ENCODE data around the gene ST6GALNAC2.
A peak's percentile ranks its signal among the peaks of the same experiment; 100 is the strongest.
"Not testable (repeated sequence)": the region's sequence is repeated elsewhere in the genome, so short reads cannot be mapped to it uniquely, and the experiment has no call there.

ST6GALNAC2 gene

GRCh38 chr17:76524598-76525512, 60.8 kb downstream of the ST6GALNAC2 start:
- Histone ChIP-seq H3K4me3 (ENCODE audit: control insufficient read depth in 1 of 7, extremely low read depth in 1 of 7, insufficient read depth in 4 of 7, low read depth in 2 of 7, low read length in 6 of 7) (no peak overlapping the region), H3K27me3 (replicated peaks in 2 of 5; ENCODE audit: control insufficient read depth in 4 of 5, insufficient read depth in 5 of 5, low read length in 4 of 5) (no peaks in the 10 kb centered on the region), H3K36me3 (ENCODE audit: control insufficient read depth in 4 of 4, insufficient read depth in 4 of 4, low read length in 3 of 4) (no peaks in the 10 kb centered on the region), H3K27ac (ENCODE audit: insufficient read depth in 1 of 2, low read depth in 1 of 2, low read length in 2 of 2, poor library complexity in 1 of 2, severe bottlenecking in 2 of 2) (no peak overlapping the region), H3K9me3 (ENCODE audit: control extremely low read depth in 1 of 5, control insufficient read depth in 4 of 5, insufficient read depth in 2 of 5, low read depth in 1 of 5, low read length in 4 of 5) (no peaks in the 10 kb centered on the region), H3K4me1 (ENCODE audit: control extremely low read depth in 1 of 4, control insufficient read depth in 4 of 4, insufficient read depth in 4 of 4, low read length in 3 of 4) (peaks cover 0 to 37% (median 34%) of the 10 kb centered on the region in 4 experiments)
- 89% methylated on average over 21 of the region's 25 CpGs for WGBS (ENCODE audit: insufficient coverage)
- ChIA-PET POLR2A (no interaction called here), CTCF (interaction anchor here (0.8 to 7.9 kb wide), 12 partner anchors 15 to 157 kb away, joined by 3 to 92 read pairs (median 4); partner anchors contain the start of genes PRCD and ST6GALNAC2)
- DNase-seq: no peak

DNA sequence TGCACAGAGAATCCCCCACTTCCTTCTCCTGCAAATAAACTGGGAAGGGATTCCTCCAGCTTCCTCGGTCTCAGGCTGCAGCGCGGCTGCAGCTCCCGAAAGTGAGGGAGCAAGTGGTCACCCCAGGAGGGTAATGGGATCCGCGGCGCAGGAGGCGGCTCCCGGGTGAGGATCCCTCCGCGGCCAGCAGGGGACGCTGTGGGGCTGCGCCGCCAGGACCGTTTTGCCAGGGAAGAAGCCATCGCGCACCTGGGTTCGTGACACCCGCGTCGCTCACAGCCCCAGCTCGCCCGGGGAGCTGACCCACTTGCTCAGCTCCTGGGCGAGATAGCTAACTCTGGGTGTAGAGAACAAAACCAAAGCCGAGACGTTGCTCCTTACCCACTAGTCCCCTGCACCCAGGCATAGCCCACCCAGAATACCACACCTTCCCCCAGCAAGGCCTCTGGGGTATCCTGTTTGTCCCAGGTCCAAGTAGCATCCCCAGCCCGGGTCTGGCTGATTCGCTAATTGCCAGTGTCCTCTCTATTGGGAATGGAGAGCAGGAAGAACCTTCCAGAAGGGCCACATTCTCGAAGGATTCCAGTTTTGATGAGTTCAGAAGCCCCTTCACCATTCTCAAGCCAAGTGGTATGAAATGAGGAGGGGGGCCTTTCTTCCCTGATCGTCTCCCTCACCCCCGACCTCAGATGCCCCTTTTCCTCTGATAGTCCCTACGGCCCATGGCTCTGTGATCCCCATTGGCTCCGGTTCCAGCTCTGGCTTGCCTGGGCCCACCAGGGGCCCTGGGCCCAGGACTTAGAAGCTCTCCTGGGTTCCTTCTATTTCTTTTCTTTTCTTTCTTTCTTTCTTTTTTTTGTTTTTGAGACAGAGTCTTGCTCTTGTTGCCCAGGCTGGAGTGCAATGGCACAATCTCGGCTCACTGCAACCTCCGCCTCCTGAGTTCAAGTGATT, 62.3 kb downstream of the ST6GALNAC2 start:
- Histone ChIP-seq H3K36me3 (ENCODE audit: control insufficient read depth in 4 of 4, insufficient read depth in 4 of 4, low read length in 3 of 4) (no peaks in the 10 kb centered on the region), H3K4me1 (ENCODE audit: control extremely low read depth in 1 of 4, control insufficient read depth in 4 of 4, insufficient read depth in 4 of 4, low read length in 3 of 4) (peaks cover 0 to 24% (median 22%) of the 10 kb centered on the region in 4 experiments), H3K4me3 (ENCODE audit: control insufficient read depth in 1 of 7, extremely low read depth in 1 of 7, insufficient read depth in 4 of 7, low read depth in 2 of 7, low read length in 6 of 7) (peak overlapping the region in 2 of 7 experiments; percentile 19 to 34), H3K27me3 (replicated peaks in 2 of 5; ENCODE audit: control insufficient read depth in 4 of 5, insufficient read depth in 5 of 5, low read length in 4 of 5) (no peaks in the 10 kb centered on the region), H3K27ac (ENCODE audit: insufficient read depth in 1 of 2, low read depth in 1 of 2, low read length in 2 of 2, poor library complexity in 1 of 2, severe bottlenecking in 2 of 2) (no peak overlapping the region), H3K9me3 (ENCODE audit: control extremely low read depth in 1 of 5, control insufficient read depth in 4 of 5, insufficient read depth in 2 of 5, low read depth in 1 of 5, low read length in 4 of 5) (no peaks in the 10 kb centered on the region)
- CTCF ChIA-PET: interaction anchor here (0.6 to 7.9 kb wide), 24 partner anchors 10 to 190 kb away, joined by 3 to 92 read pairs (median 5); partner anchors contain the start of genes CYGB, PRCD and ST6GALNAC2
- POLR2A ChIA-PET: interaction anchor here (0.9 to 1.0 kb wide), 2 partner anchors 24 to 63 kb away, joined by 3 read pairs; partner anchors contain the start of gene ST6GALNAC2
- peak; percentile 62 to 72 (median 69) for DNase-seq
- 7% methylated on average over 14 of the region's 35 CpGs for WGBS (ENCODE audit: insufficient coverage)

DNA sequence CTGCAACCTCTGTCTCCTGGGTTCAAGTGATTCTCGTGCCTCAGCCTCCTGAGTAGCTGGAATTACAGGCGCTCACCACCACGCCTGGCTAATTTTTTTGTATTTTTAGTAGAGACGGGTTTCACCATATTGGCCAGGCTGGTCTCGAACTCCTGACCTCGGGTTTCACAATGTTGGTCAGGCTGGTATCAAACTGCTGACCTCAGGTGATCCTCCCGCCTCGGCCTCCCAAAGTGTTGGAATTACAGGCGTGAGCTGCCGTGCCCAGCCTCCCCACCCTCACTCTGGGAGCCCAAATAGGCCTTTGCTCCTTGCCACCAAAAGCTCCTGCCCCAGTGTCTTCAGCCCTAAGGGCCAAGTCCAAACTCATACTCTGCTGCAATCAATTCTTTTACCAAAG, 64.0 kb downstream of the ST6GALNAC2 start:
- H3K9me3 ChIP-seq (ENCODE audit: control extremely low read depth in 1 of 5, control insufficient read depth in 4 of 5, insufficient read depth in 2 of 5, low read depth in 1 of 5, low read length in 4 of 5); H3K27ac ChIP-seq (ENCODE audit: insufficient read depth in 1 of 2, low read depth in 1 of 2, low read length in 2 of 2, poor library complexity in 1 of 2, severe bottlenecking in 2 of 2); POLR2A ChIA-PET; H3K36me3 ChIP-seq (ENCODE audit: control insufficient read depth in 4 of 4, insufficient read depth in 4 of 4, low read length in 3 of 4); H3K4me3 ChIP-seq (ENCODE audit: control insufficient read depth in 1 of 7, extremely low read depth in 1 of 7, insufficient read depth in 4 of 7, low read depth in 2 of 7, low read length in 6 of 7); H3K27me3 ChIP-seq (replicated peaks in 2 of 5; ENCODE audit: control insufficient read depth in 4 of 5, insufficient read depth in 5 of 5, low read length in 4 of 5); DNase-seq: not testable (repeated sequence)
- H3K4me1 ChIP-seq (ENCODE audit: control extremely low read depth in 1 of 4, control insufficient read depth in 4 of 4, insufficient read depth in 4 of 4, low read length in 3 of 4): peaks cover 0 to 16% (median 12%) of the 10 kb centered on the region in 4 experiments
- WGBS (ENCODE audit: insufficient coverage): 96% methylated on average over 9 of the region's 10 CpGs
- CTCF ChIA-PET: interaction anchor here (0.9 to 7.9 kb wide), 11 partner anchors 9 to 101 kb away, joined by 3 to 92 read pairs (median 10); partner anchors contain the start of gene AANAT

DNA sequence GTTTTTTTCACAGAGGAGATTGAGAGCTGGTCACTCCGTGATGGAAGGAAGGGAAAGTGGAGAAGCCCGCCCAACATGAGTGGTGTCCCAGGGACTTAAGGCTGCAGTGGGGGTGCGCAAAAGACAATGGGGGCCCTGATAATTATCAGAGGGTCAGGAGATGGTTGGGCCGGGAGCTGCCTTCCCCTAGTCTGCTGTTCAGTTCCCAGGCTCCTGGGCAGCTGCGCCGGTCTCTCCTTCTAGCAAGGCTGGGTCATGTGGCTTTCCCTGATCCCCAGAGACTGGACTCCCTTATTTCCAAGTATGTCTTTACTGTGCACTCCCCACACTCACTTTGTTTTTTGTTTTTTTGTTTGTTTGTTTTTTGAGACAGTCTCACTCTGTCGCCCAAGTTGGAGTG, 64.4 kb downstream of the ST6GALNAC2 start:
- Histone ChIP-seq H3K4me1 (ENCODE audit: control extremely low read depth in 1 of 4, control insufficient read depth in 4 of 4, insufficient read depth in 4 of 4, low read length in 3 of 4) (peaks cover 0 to 19% (median 16%) of the 10 kb centered on the region in 4 experiments), H3K27ac (ENCODE audit: insufficient read depth in 1 of 2, low read depth in 1 of 2, low read length in 2 of 2, poor library complexity in 1 of 2, severe bottlenecking in 2 of 2) (no peak overlapping the region), H3K36me3 (ENCODE audit: control insufficient read depth in 4 of 4, insufficient read depth in 4 of 4, low read length in 3 of 4) (no peaks in the 10 kb centered on the region), H3K27me3 (replicated peaks in 2 of 5; ENCODE audit: control insufficient read depth in 4 of 5, insufficient read depth in 5 of 5, low read length in 4 of 5) (no peaks in the 10 kb centered on the region), H3K9me3 (ENCODE audit: control extremely low read depth in 1 of 5, control insufficient read depth in 4 of 5, insufficient read depth in 2 of 5, low read depth in 1 of 5, low read length in 4 of 5) (no peaks in the 10 kb centered on the region), H3K4me3 (ENCODE audit: control insufficient read depth in 1 of 7, extremely low read depth in 1 of 7, insufficient read depth in 4 of 7, low read depth in 2 of 7, low read length in 6 of 7) (no peak overlapping the region)
- 96% methylated on average over 7 of the region's 7 CpGs for WGBS (ENCODE audit: insufficient coverage)
- CTCF ChIA-PET: interaction anchor here (0.9 to 7.9 kb wide), 10 partner anchors 9 to 102 kb away, joined by 3 to 92 read pairs (median 8); no protein-coding TSS in a partner anchor
- POLR2A ChIA-PET: no interaction called here
- DNase-seq: no peak

- H3K9me3 ChIP-seq (ENCODE audit: control extremely low read depth in 1 of 5, control insufficient read depth in 4 of 5, insufficient read depth in 2 of 5, low read depth in 1 of 5, low read length in 4 of 5): no peaks in the 10 kb centered on the region
- no peaks in the 10 kb centered on the region for H3K27me3 ChIP-seq (replicated peaks in 2 of 5; ENCODE audit: control insufficient read depth in 4 of 5, insufficient read depth in 5 of 5, low read length in 4 of 5)
- POLR2A ChIA-PET: interaction anchor here (0.5 kb wide), 1 partner anchor 1177 kb away, joined by 3 read pairs; no protein-coding TSS in a partner anchor
- no peak overlapping the region for H3K4me3 ChIP-seq (ENCODE audit: control insufficient read depth in 1 of 7, extremely low read depth in 1 of 7, insufficient read depth in 4 of 7, low read depth in 2 of 7, low read length in 6 of 7)
- no peaks in the 10 kb centered on the region for H3K36me3 ChIP-seq (ENCODE audit: control insufficient read depth in 4 of 4, insufficient read depth in 4 of 4, low read length in 3 of 4)
- no peak for DNase-seq
- CTCF ChIA-PET: interaction anchor here (1.5 to 7.9 kb wide), 5 partner anchors 9 to 104 kb away, joined by 5 to 92 read pairs (median 59); no protein-coding TSS in a partner anchor
- no peak overlapping the region for H3K27ac ChIP-seq (ENCODE audit: insufficient read depth in 1 of 2, low read depth in 1 of 2, low read length in 2 of 2, poor library complexity in 1 of 2, severe bottlenecking in 2 of 2)
- H3K4me1 ChIP-seq (ENCODE audit: control extremely low read depth in 1 of 4, control insufficient read depth in 4 of 4, insufficient read depth in 4 of 4, low read length in 3 of 4): peaks cover 0 to 34% (median 28%) of the 10 kb centered on the region in 4 experiments
- 98% methylated on average over 12 of the region's 15 CpGs for WGBS (ENCODE audit: insufficient coverage)
These were observed 66.4 kb downstream of the ST6GALNAC2 start for GRCh38 chr17:76519048-76519966.

DNA sequence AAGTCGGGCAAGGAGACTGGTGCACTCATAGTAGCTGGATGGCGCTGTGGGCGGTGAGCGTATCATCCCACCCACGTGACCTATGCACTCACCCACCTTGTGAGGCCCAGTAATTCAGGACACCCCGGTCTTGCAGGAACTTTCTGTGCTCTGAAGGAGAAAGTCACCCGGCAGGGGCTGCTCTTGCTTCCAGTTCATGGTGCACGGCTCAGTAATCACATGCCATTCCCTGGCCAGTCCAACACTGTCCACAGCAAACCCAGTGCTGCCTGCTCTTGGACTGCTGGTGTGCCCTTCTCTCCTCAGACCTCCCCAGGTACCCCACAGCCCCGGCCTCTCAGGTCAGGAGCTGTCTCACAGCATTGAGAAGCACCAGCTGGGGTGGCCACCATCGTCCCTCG, 68.0 kb downstream of the ST6GALNAC2 start:
- WGBS (ENCODE audit: insufficient coverage): 99% methylated on average over 10 of the region's 11 CpGs
- no peaks in the 10 kb centered on the region for H3K9me3 ChIP-seq (ENCODE audit: control extremely low read depth in 1 of 5, control insufficient read depth in 4 of 5, insufficient read depth in 2 of 5, low read depth in 1 of 5, low read length in 4 of 5)
- POLR2A ChIA-PET: no interaction called here
- H3K36me3 ChIP-seq (ENCODE audit: control insufficient read depth in 4 of 4, insufficient read depth in 4 of 4, low read length in 3 of 4): no peaks in the 10 kb centered on the region
- DNase-seq: no peak
- CTCF ChIA-PET: interaction anchor here (1.8 to 7.7 kb wide), 3 partner anchors 11 to 34 kb away, joined by 4 to 63 read pairs (median 14); no protein-coding TSS in a partner anchor
- no peak overlapping the region for H3K27ac ChIP-seq (ENCODE audit: insufficient read depth in 1 of 2, low read depth in 1 of 2, low read length in 2 of 2, poor library complexity in 1 of 2, severe bottlenecking in 2 of 2)
- peaks cover 0 to 23% (median 20%) of the 10 kb centered on the region in 4 experiments for H3K4me1 ChIP-seq (ENCODE audit: control extremely low read depth in 1 of 4, control insufficient read depth in 4 of 4, insufficient read depth in 4 of 4, low read length in 3 of 4)
- no peak overlapping the region for H3K4me3 ChIP-seq (ENCODE audit: control insufficient read depth in 1 of 7, extremely low read depth in 1 of 7, insufficient read depth in 4 of 7, low read depth in 2 of 7, low read length in 6 of 7)
- no peaks in the 10 kb centered on the region for H3K27me3 ChIP-seq (replicated peaks in 2 of 5; ENCODE audit: control insufficient read depth in 4 of 5, insufficient read depth in 5 of 5, low read length in 4 of 5)
